Measurements from ENCODE around the gene SANBR.

SANBR gene

DNA sequence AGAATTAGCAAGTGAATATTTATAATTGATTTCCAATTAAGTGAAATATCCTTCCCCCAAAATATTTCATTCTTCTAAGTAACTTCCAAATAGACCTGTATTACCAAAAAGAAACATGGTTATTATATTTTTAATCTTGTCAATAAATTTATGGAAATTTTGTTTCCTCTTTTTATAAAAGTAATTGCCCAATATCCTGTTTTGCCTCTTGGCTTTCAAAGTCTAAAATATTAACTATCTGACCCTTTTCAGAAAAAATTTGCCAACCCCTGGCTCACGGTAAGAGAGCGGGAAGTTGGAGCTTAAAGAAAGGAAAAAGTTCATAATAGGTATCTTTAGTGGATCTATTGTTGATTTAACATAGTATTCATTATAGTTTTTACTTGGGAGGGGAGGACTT lies 20.4 kb upstream of the SANBR start:
- peaks cover 17% of the 10 kb centered on the region for H3K4me1 Mint-ChIP-seq (ENCODE audit: low read depth)

DNA sequence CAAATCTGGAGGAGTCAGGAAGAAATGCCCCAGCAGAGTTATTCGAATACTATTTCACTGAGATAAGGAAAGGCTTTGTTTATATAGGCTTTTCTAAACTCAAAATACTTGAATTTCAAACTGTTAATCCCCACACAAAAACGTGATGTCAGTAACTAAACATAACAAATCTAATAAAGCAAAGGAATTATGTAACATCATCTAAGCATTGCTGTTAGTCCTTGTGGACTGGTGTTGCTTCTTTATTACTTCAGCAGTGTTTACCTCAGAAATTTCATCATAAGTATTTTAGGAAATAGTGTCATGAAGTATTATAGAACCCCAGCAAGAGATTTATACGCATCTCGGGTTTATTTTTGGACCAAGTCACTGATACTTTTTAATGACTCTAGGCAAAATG lies 19.7 kb upstream of the SANBR start:
- no peaks in the 10 kb centered on the region for H3K27me3 Mint-ChIP-seq
- peaks cover 17% of the 10 kb centered on the region for H3K4me1 Mint-ChIP-seq (ENCODE audit: low read depth)
- peaks cover 48% of the 10 kb centered on the region for H3K36me3 Mint-ChIP-seq (ENCODE audit: low read depth)
- no peak overlapping the region for H3K27ac Mint-ChIP-seq
- H3K4me3 Mint-ChIP-seq: no peak overlapping the region
- H3K9me3 Mint-ChIP-seq: no peaks in the 10 kb centered on the region

More for the DNA sequence above, 20.4 kb upstream of the SANBR start:
- Mint-ChIP-seq H3K27ac (no peak overlapping the region), H3K9me3 (no peaks in the 10 kb centered on the region), H3K27me3 (no peaks in the 10 kb centered on the region), H3K36me3 (ENCODE audit: low read depth) (peaks cover 48% of the 10 kb centered on the region), H3K4me3 (no peak overlapping the region)

DNA sequence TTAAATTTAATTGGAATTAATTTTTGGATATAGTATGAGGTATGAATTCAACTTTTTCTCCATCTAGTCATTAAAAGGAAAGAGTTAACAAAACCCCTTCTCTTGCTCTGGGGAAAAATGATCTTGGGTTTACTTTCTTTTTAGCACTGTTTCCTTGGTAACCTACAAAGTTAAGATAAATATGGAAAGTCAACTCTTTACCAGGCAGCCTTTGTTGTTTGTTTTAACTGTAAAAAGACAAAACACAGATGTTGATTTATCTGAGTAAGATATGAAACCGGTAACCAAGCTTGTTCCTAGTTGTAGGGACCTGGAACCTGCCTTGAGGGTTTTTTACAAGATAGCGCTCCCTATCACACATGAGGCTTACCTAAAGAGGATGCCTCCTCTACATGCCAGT lies 10.1 kb upstream of the SANBR start:
- Mint-ChIP-seq H3K4me1 (ENCODE audit: low read depth) (no peaks in the 10 kb centered on the region), H3K4me3 (no peak overlapping the region), H3K36me3 (ENCODE audit: low read depth) (peaks cover 14% of the 10 kb centered on the region), H3K27ac (no peak overlapping the region), H3K27me3 (no peaks in the 10 kb centered on the region), H3K9me3 (no peaks in the 10 kb centered on the region)

- Mint-ChIP-seq H3K27me3 (no peaks in the 10 kb centered on the region), H3K27ac (no peak overlapping the region), H3K36me3 (ENCODE audit: low read depth) (peaks cover 18% of the 10 kb centered on the region), H3K4me1 (ENCODE audit: low read depth) (no peaks in the 10 kb centered on the region), H3K9me3 (no peaks in the 10 kb centered on the region), H3K4me3 (no peak overlapping the region)
Observed at GRCh38 chr2:61057562-61057961, 8.1 kb upstream of the SANBR start.

- Mint-ChIP-seq H3K4me1 (ENCODE audit: low read depth) (no peaks in the 10 kb centered on the region), H3K9me3 (no peaks in the 10 kb centered on the region), H3K27me3 (no peaks in the 10 kb centered on the region), H3K4me3 (no peak overlapping the region), H3K27ac (no peak overlapping the region), H3K36me3 (ENCODE audit: low read depth) (peaks cover 15% of the 10 kb centered on the region)
Observed at GRCh38 chr2:61059382-61059781, 6.3 kb upstream of the SANBR start.

DNA sequence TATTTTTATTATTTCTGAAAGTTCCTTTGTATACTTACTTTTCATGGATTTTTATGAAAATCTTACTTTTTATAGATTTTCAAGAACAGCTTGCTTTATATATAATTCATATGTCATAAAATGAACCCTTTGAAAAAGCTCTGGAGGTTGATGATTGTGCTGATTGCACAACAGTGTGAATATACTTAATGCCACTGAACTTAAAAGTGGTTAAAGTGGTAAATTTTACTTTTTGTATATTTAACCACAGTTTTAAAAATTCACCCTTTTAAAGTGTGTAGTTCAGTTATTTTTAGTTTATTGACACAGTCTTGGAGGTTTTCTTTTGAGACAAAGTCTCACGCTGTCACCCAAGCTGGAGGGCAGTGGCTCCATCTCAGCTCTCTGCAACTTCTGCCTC lies 8.4 kb downstream of the SANBR start:
- Mint-ChIP-seq H3K27ac (no peak overlapping the region), H3K36me3 (ENCODE audit: low read depth) (no peaks in the 10 kb centered on the region), H3K27me3 (no peaks in the 10 kb centered on the region), H3K4me1 (ENCODE audit: low read depth) (no peaks in the 10 kb centered on the region), H3K4me3 (no peak overlapping the region), H3K9me3 (no peaks in the 10 kb centered on the region)

GRCh38 chr2:61085883-61086282 lies 20.2 kb downstream of the SANBR start:
- Mint-ChIP-seq H3K36me3 (ENCODE audit: low read depth) (peaks cover 3% of the 10 kb centered on the region), H3K27me3 (no peaks in the 10 kb centered on the region), H3K4me3 (no peak overlapping the region), H3K4me1 (ENCODE audit: low read depth) (no peaks in the 10 kb centered on the region), H3K27ac (no peak overlapping the region), H3K9me3 (no peaks in the 10 kb centered on the region)

GRCh38 chr2:61089797-61090196 lies 24.1 kb downstream of the SANBR start:
- Mint-ChIP-seq H3K4me1 (ENCODE audit: low read depth) (no peaks in the 10 kb centered on the region), H3K9me3 (no peaks in the 10 kb centered on the region), H3K27ac (no peak overlapping the region), H3K4me3 (no peak overlapping the region), H3K36me3 (ENCODE audit: low read depth) (peaks cover 3% of the 10 kb centered on the region), H3K27me3 (no peaks in the 10 kb centered on the region)

DNA sequence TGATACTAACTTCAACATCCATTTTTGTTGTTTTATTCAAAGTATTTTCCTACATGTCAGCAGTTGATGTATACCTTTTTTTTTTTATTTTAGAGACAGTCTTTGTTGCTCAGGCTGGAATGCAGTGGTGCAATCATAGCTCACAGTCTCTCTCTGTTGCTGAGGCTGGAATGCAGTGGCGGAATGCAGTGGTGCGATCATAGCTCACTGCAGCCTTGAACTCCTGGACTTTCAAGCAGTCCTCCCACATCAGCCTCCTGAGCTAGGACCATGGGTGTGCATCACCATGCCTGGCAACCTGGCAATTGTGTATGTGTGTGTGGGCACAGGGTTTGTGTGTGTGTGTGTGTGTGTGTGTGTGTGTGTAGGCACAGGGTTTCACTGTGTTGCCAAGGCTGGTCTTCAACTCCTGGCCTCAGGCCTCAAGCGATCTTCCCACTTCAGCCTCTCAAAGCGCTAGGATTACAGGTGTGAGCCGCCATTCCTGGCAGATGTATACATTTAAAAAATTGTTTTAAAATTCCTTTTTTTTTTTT lies 24.8 kb downstream of the SANBR start:
- Mint-ChIP-seq H3K4me1 (ENCODE audit: low read depth) (no peaks in the 10 kb centered on the region), H3K4me3 (no peak overlapping the region), H3K36me3 (ENCODE audit: low read depth) (peaks cover 3% of the 10 kb centered on the region), H3K27ac (no peak overlapping the region), H3K9me3 (no peaks in the 10 kb centered on the region), H3K27me3 (no peaks in the 10 kb centered on the region)

DNA sequence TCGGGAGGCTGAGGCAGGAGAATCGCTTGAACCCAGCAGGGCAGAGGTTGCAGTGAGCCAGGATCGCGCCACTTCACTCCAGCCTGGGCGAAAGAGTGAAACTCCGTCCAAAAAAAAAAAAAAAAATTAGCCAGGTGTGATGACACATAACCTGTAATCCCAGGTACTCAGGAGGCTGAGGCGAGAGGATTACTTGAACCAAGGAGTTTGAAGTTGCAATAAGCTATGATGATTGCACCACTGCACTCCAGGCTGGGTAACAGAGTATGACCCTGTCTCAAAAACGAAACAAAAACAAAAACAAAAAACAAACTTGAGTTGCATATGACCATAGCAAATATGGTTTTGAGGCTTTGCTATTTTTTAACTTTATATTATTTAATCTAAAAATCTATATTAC lies 25.8 kb downstream of the SANBR start:
- Mint-ChIP-seq H3K4me1 (ENCODE audit: low read depth) (no peaks in the 10 kb centered on the region), H3K36me3 (ENCODE audit: low read depth) (peaks cover 3% of the 10 kb centered on the region), H3K9me3 (no peaks in the 10 kb centered on the region), H3K27ac (no peak overlapping the region), H3K27me3 (no peaks in the 10 kb centered on the region), H3K4me3 (no peak overlapping the region)

DNA sequence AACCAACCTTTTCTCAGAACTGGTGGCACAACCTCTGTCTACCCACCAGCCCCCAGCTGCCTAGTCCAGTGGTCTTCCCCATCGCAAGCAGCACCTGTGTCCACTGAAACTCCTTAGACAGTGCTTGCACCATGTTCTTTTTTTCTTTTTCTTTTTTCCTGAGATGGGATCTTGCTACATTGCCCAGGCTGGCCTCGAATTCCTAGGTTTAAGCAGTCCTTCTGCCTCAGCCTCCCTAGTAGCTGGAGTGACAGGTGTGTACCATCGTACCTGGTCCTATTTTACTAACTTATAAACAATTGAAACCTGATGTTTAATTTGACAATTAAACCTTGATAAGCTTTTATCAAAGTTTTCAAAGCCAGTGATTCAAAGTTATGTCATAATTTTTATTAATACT lies 30.8 kb downstream of the SANBR start:
- Mint-ChIP-seq H3K4me3 (no peak overlapping the region), H3K27ac (no peak overlapping the region), H3K36me3 (ENCODE audit: low read depth) (no peaks in the 10 kb centered on the region), H3K27me3 (no peaks in the 10 kb centered on the region), H3K9me3 (no peaks in the 10 kb centered on the region), H3K4me1 (ENCODE audit: low read depth) (no peaks in the 10 kb centered on the region)

GRCh38 chr2:61100801-61101200 lies 35.1 kb downstream of the SANBR start:
- H3K27me3 Mint-ChIP-seq: no peaks in the 10 kb centered on the region
- H3K4me3 Mint-ChIP-seq: no peak overlapping the region
- H3K9me3 Mint-ChIP-seq: no peaks in the 10 kb centered on the region
- no peak overlapping the region for H3K27ac Mint-ChIP-seq
- H3K4me1 Mint-ChIP-seq (ENCODE audit: low read depth): no peaks in the 10 kb centered on the region
- H3K36me3 Mint-ChIP-seq (ENCODE audit: low read depth): peaks cover 4% of the 10 kb centered on the region

GRCh38 chr2:61109291-61109690 lies 43.6 kb downstream of the SANBR start:
- Mint-ChIP-seq H3K27me3 (no peaks in the 10 kb centered on the region), H3K4me3 (no peak overlapping the region), H3K9me3 (peaks cover 5% of the 10 kb centered on the region), H3K27ac (no peak overlapping the region), H3K36me3 (ENCODE audit: low read depth) (peaks cover 5% of the 10 kb centered on the region), H3K4me1 (ENCODE audit: low read depth) (no peaks in the 10 kb centered on the region)

DNA sequence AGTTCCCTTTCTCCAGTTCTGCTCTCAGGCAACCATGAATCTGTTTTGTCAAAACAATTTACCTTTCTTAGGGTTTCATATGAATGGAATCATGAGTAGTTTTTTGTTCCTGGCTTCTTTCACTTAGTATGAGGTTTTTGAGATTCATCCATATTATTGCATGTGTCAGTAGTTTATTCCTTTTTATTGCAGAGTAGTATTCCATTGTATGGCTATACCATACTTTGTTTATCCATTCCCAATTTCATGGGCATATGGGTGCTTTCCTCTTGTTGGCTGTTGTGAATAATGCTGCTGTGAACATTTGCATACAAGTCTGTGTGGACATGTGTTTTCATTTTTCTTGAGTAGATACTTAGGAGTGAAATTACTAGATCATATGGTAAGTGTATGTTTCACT lies 46.0 kb downstream of the SANBR start:
- Mint-ChIP-seq H3K9me3 (peaks cover 5% of the 10 kb centered on the region), H3K4me1 (ENCODE audit: low read depth) (no peaks in the 10 kb centered on the region), H3K27me3 (no peaks in the 10 kb centered on the region), H3K27ac (no peak overlapping the region), H3K4me3 (no peak overlapping the region), H3K36me3 (ENCODE audit: low read depth) (peaks cover 5% of the 10 kb centered on the region)

DNA sequence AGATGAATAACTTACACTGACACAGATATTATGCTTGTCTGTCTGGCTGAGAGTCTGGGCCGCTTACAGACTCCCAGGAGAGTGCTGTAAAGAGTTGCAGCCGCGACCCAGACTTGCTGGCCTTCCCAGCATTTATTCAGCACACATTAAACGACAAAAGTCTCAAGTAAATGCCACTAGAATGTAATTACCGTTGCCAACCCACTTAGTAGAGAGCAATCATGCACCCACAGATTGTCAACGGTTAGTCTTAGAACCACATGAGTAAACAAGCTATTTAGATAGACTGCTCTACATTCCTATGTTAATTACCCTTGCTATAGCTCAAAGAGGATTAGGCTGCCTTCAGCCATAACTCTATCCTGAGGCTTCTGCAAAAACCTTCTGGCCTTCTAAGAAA lies 48.5 kb downstream of the SANBR start:
- no peak overlapping the region for H3K4me3 Mint-ChIP-seq
- H3K27me3 Mint-ChIP-seq: no peaks in the 10 kb centered on the region
- H3K4me1 Mint-ChIP-seq (ENCODE audit: low read depth): peaks cover 13% of the 10 kb centered on the region
- no peak overlapping the region for H3K27ac Mint-ChIP-seq
- peaks cover 5% of the 10 kb centered on the region for H3K9me3 Mint-ChIP-seq
- peaks cover 9% of the 10 kb centered on the region for H3K36me3 Mint-ChIP-seq (ENCODE audit: low read depth)
